Measurements from ENCODE around the gene SLC22A13. TPM values are rescaled to one million over a fixed set of nuclear protein-coding genes. Genes with fewer than 3 reads are reported as not detected.

The SLC22A13 gene
- total RNA-seq, 4 donors from 2014 or later, result 0.48 to 0.76 TPM; not detected in 2

GRCh38 chr3:38314112-38314763 is 48.6 kb downstream of the SLC22A13 start:
- no peaks in the 10 kb centered on the region for H3K27me3 ChIP-seq
- intact Hi-C loops (cut with DNase I), result no loop called here
- TF ChIP-seq CTCF (IDR thresholded peaks at IDR 0.05), result no peak
- TF ChIP-seq POLR2A (IDR thresholded peaks at IDR 0.05), result no peak
- no peak for DNase-seq
- no peaks in the 10 kb centered on the region for H3K9me3 ChIP-seq
- WGBS, 2 donors, result 50 to 71% methylated on average over 3 to 4 of the region's 4 CpGs
- H3K4me1 ChIP-seq, result no peaks in the 10 kb centered on the region
- H3K36me3 ChIP-seq, result no peaks in the 10 kb centered on the region
- no peak overlapping the region for H3K4me3 ChIP-seq
- no peak overlapping the region for H3K27ac ChIP-seq

GRCh38 chr3:38314764-38315487 is 49.3 kb downstream of the SLC22A13 start:
- Histone ChIP-seq H3K27ac (no peak overlapping the region), H3K9me3 (no peaks in the 10 kb centered on the region), H3K27me3 (no peaks in the 10 kb centered on the region), H3K4me3 (no peak overlapping the region), H3K36me3 (no peaks in the 10 kb centered on the region), H3K4me1 (no peaks in the 10 kb centered on the region)
- DNase-seq, result no peak
- no peak for TF ChIP-seq CTCF (IDR thresholded peaks at IDR 0.05)
- TF ChIP-seq POLR2A (IDR thresholded peaks at IDR 0.05), result no peak
- WGBS, 2 donors, result 66 to 75% methylated on average over 3 of the region's 5 CpGs
- intact Hi-C loops (cut with DNase I), result no loop called here

GRCh38 chr3:38315488-38316230 is 50.0 kb downstream of the SLC22A13 start:
- H3K27me3 ChIP-seq, result no peaks in the 10 kb centered on the region
- H3K27ac ChIP-seq, result no peak overlapping the region
- no peak for TF ChIP-seq POLR2A (IDR thresholded peaks at IDR 0.05)
- TF ChIP-seq CTCF (IDR thresholded peaks at IDR 0.05), result no peak

GRCh38 chr3:38316356-38317191 is 51.0 kb downstream of the SLC22A13 start:
- no peak for DNase-seq
- intact Hi-C loops (cut with DNase I), result no loop called here
- Histone ChIP-seq H3K4me1 (no peaks in the 10 kb centered on the region), H3K4me3 (no peak overlapping the region), H3K36me3 (no peaks in the 10 kb centered on the region), H3K27ac (no peak overlapping the region), H3K9me3 (no peaks in the 10 kb centered on the region), H3K27me3 (no peaks in the 10 kb centered on the region)
- WGBS, 2 donors, result 84 to 89% methylated on average over 10 to 15 of the region's 22 CpGs
- TF ChIP-seq POLR2A (IDR thresholded peaks at IDR 0.05) (no peak), CTCF (IDR thresholded peaks at IDR 0.05) (no peak)

More at GRCh38 chr3:38315488-38316230, 50.0 kb downstream of the SLC22A13 start:
- no peak for DNase-seq
- Histone ChIP-seq H3K9me3 (no peaks in the 10 kb centered on the region), H3K4me1 (no peaks in the 10 kb centered on the region), H3K4me3 (no peak overlapping the region), H3K36me3 (no peaks in the 10 kb centered on the region)
- WGBS, 2 donors, result 75 to 83% methylated on average over 5 of the region's 10 CpGs
- intact Hi-C loops (cut with DNase I), result no loop called here

Measured in esophagus squamous epithelium (tissue), 5 donors.